ENCODE data around the gene TSPAN4.

TSPAN4 gene

GRCh38 chr11:842370-843002 lies at the start of gene TSPAN4, which contains the start of gene POLR2L:
Gene TSPAN4 (plus strand): TSS chr11:842852. CDS start chr11:850305, 7,453 bp downstream.
Gene POLR2L (minus strand): TSS chr11:842529. CDS start chr11:842508, 21 bp downstream.
- DNase-seq: peak; percentile 72

- DNase-seq: no peak
These were observed 49.8 kb upstream of the TSPAN4 start for GRCh38 chr11:792873-793272.

GRCh38 chr11:793556-793955 lies 49.1 kb upstream of the TSPAN4 start:
- DNase-seq: no peak

GRCh38 chr11:794013-794765 lies 48.5 kb upstream of the TSPAN4 start:
- DNase-seq: no peak

- DNase-seq: no peak
These were observed 47.7 kb upstream of the TSPAN4 start for GRCh38 chr11:794766-795633.

- DNase-seq: no peak
These were observed 46.8 kb upstream of the TSPAN4 start for GRCh38 chr11:795634-796564.

- no peak for DNase-seq
These were observed 45.9 kb upstream of the TSPAN4 start for GRCh38 chr11:796565-797295.

GRCh38 chr11:797296-798092 lies 45.2 kb upstream of the TSPAN4 start:
- DNase-seq: peak; percentile 77

- DNase-seq: peak; percentile 56
These were observed 44.4 kb upstream of the TSPAN4 start, which contains the start of gene SLC25A22 for GRCh38 chr11:798093-798713. Gene SLC25A22 (minus strand): TSS chr11:798281. CDS start chr11:795006, 3,275 bp downstream.

- no peak for DNase-seq
These were observed 42.9 kb upstream of the TSPAN4 start for GRCh38 chr11:799641-800316.

- DNase-seq: no peak
These were observed 42.2 kb upstream of the TSPAN4 start for GRCh38 chr11:800473-800872.

- DNase-seq: no peak
These were observed 41.4 kb upstream of the TSPAN4 start for GRCh38 chr11:801097-801780.

- DNase-seq: no peak
These were observed 40.5 kb upstream of the TSPAN4 start for GRCh38 chr11:802018-802617.

GRCh38 chr11:802693-803466 lies 39.8 kb upstream of the TSPAN4 start:
- DNase-seq: no peak

GRCh38 chr11:803467-803742 lies 39.2 kb upstream of the TSPAN4 start:
- DNase-seq: no peak

- DNase-seq: no peak
These were observed 38.7 kb upstream of the TSPAN4 start for GRCh38 chr11:803770-804598.

GRCh38 chr11:804599-804964 lies 38.1 kb upstream of the TSPAN4 start:
- DNase-seq: no peak
